HepG2 (cell line): ENCODE measurements around the gene SLC2A5. TPM values are rescaled to one million over a fixed set of nuclear protein-coding genes. Genes with fewer than 3 reads are reported as not detected.

Experiments used
- ATAC-seq: fragments of 200-7000 bp; cut with Tn5 transposase; 3 replicates; pipeline ENCODE4 v1.9.1; 2020; ENCODE audit warnings: mild to moderate bottlenecking, moderate library complexity
- BruUV-seq: library from RNA; stranded (reverse); fragments of 400-500 nt; replicated peaks from 2 replicates; lab custom pipeline; 2021; lab: Mats Ljungman, UMichigan
- CTCF ChIA-PET: fragments of 300-600 bp; formaldehyde crosslinking; extraction: SDS; loops from one replicate; lab custom pipeline; 2021; ENCODE audit warnings: low total read pairs, inconsistent platforms, low intra/inter-chr PET ratio; lab: Yijun Ruan, JAX
- POLR2A ChIA-PET: fragments of 350-600 bp; sonication (Branson Sonifier 250); formaldehyde crosslinking; loops from one replicate; lab custom pipeline; 2020; ENCODE audit warnings: antibody characterized with exemption, inconsistent platforms; lab: Yijun Ruan, JAX
- DNase-seq: peaks from one replicate; pipeline ENCODE4 v3.0.0-alpha.2; 2015; ENCODE audit warnings: low spot score
- FAIRE-seq: peaks from 3 replicates; lab custom pipeline; 2011; peaks lifted over from hg19 to GRCh38; lab: Jason Lieb, UNC
- H2AFZ ChIP-seq: one replicate; pipeline ENCODE4 v1.6.1; 2011; ENCODE audit warnings: low read length, inconsistent platforms
- H3K27ac ChIP-seq: fragments of 300-600 bp; 3 replicates; pipeline ENCODE4 v1.8.0; 2011; ENCODE audit warnings: mixed run types, mild to moderate bottlenecking, mixed read lengths, low read length, inconsistent platforms; ENCODE audit not compliant: insufficient read depth; ENCODE audit errors: extremely low read length
- H3K27me3 ChIP-seq, 2 experiments: fragments of 200-600 bp in 1 of 2; 2 replicates in 1 of 2; 3 replicates in 1 of 2; pipeline versions ENCODE4 v1.6.0 to v1.8.0; 2011; ENCODE audit warnings: low read length in 2 of 2, mild to moderate bottlenecking in 2 of 2, moderate library complexity in 2 of 2, inconsistent platforms in 1 of 2; ENCODE audit not compliant: insufficient read depth in 2 of 2, control insufficient read depth in 1 of 2
- H3K36me3 ChIP-seq, 2 experiments: fragments of 200-600 bp in 1 of 2; replicated peaks in 1 of 2; 2 replicates in 1 of 2; 3 replicates in 1 of 2; pipeline versions ENCODE4 v1.5.1 to v1.8.0; 2011; ENCODE audit warnings: low read length in 2 of 2, inconsistent platforms in 1 of 2; ENCODE audit not compliant: insufficient read depth in 2 of 2, control insufficient read depth in 1 of 2
- H3K4me1 ChIP-seq: 2 replicates; pipeline ENCODE4 v1.5.1; 2012; ENCODE audit warnings: low read length, inconsistent platforms; ENCODE audit not compliant: insufficient read depth
- H3K4me2 ChIP-seq: 2 replicates; pipeline ENCODE4 v1.6.0; 2011; ENCODE audit warnings: low read depth, low read length, inconsistent platforms
- H3K4me3 ChIP-seq, 3 experiments: fragments of 200-600 bp in 1 of 3; sonication (generic), shearing (Covaris generic) in 1 of 3; replicated peaks in 1 of 3; 2 replicates each; pipeline ENCODE4 v1.5.1; 2011 to 2016; ENCODE audit warnings: low read length in 3 of 3, inconsistent platforms in 2 of 3, low read depth in 2 of 3, mild to moderate bottlenecking in 2 of 3, control low read depth in 1 of 3, mixed read lengths in 1 of 3; ENCODE audit not compliant: insufficient read depth in 1 of 3
- H3K79me2 ChIP-seq: one replicate; pipeline ENCODE4 v1.6.1; 2011; ENCODE audit warnings: low read length, inconsistent platforms; ENCODE audit not compliant: insufficient read depth
- H3K9ac ChIP-seq: 2 replicates; pipeline ENCODE4 v1.6.0; 2011; ENCODE audit warnings: mild to moderate bottlenecking, low read depth, low read length, inconsistent platforms; ENCODE audit not compliant: insufficient read depth
- H3K9me3 ChIP-seq: 2 replicates; pipeline ENCODE4 v1.5.1; 2012; ENCODE audit warnings: mild to moderate bottlenecking, low read length
- H4K20me1 ChIP-seq: 2 replicates; pipeline ENCODE4 v1.6.0; 2011; ENCODE audit warnings: inconsistent platforms, mild to moderate bottlenecking, low read length, moderate library complexity; ENCODE audit not compliant: insufficient read depth
- ELF3 ChIP-seq: IDR thresholded peaks from 2 replicates; pipeline ENCODE4 v1.6.1; 2016; ENCODE audit warnings: missing genetic modification reagents, missing compliant biosample characterization
- ETV5 ChIP-seq: IDR thresholded peaks from 2 replicates; pipeline ENCODE4 v1.6.1; 2018; ENCODE audit warnings: missing biosample characterization, missing genetic modification reagents, inconsistent platforms, borderline replicate concordance
- FOXP1 ChIP-seq, 2 experiments: fragments of 450-650 bp in 1 of 2; IDR thresholded peaks; 2 replicates each; pipeline ENCODE4 v1.6.1; 2017 to 2018; ENCODE audit warnings: antibody characterized with exemption in 1 of 2
- PATZ1 ChIP-seq: sonication (generic); formaldehyde crosslinking; IDR thresholded peaks from 2 replicates; pipeline ENCODE4 v1.4.0; 2020; ENCODE audit warnings: missing genetic modification reagents
- RARA ChIP-seq: IDR thresholded peaks from 2 replicates; pipeline ENCODE4 v1.6.1; 2016; ENCODE audit warnings: missing genetic modification reagents, missing compliant biosample characterization
- SOX5 ChIP-seq: IDR thresholded peaks from 2 replicates; pipeline ENCODE4 v1.6.1; 2016; ENCODE audit warnings: borderline replicate concordance
- U2AF1 ChIP-seq: fragments of 200-400 bp; formaldehyde crosslinking; optimal IDR thresholded peaks from 2 replicates; pipeline ENCODE3; 2017; ENCODE audit warnings: mild to moderate bottlenecking, low read depth, low read length
- ZNF780A ChIP-seq: sonication (generic); formaldehyde crosslinking; IDR thresholded peaks from 2 replicates; pipeline ENCODE4 v1.8.0; 2022; ENCODE audit warnings: mild to moderate bottlenecking, missing genetic modification reagents, moderate library complexity
- WGBS: methylation state at CpG from one replicate; pipeline ENCODE4 v1.1.6; 2017; ENCODE audit warnings: low lambda C conversion rate; 5-methylcytosine and 5-hydroxymethylcytosine counted together
- in situ Hi-C: cut with HindIII; loops from 2 replicates; pipeline ENCODE4 v1.10.0; 2017; ENCODE audit warnings: low pct_unique_long_range_greater_than_20kb; ENCODE audit not compliant: extremely low pct_ligation_motif_present
- intact Hi-C: fragments of 100-400 bp; cut with micrococcal nuclease; formaldehyde crosslinking; loops from one replicate; pipeline ENCODE4 v1.10.0; 2022; ENCODE audit not compliant: unreplicated experiment
- polyA plus RNA-seq, 8 experiments: library from polyadenylated mRNA; depleted of rRNA in 3 of 8; stranded (reverse) in 7 of 8; unstranded in 1 of 8; fragments of >200 nt; fragmentation: Illumina TruSeq in 4 of 8; extraction: Trizol in 4 of 8; gene quantifications; 2 replicates each; pipeline versions ENCODE4 v1.2.1 to v1.2.3, GENCODE V29; 2011 to 2016; ENCODE audit warnings: low read depth in 4 of 8, missing spikeins in 1 of 8, mixed read lengths in 1 of 8; ENCODE audit not compliant: insufficient read depth in 1 of 8
- total RNA-seq, 5 experiments: library from RNA; depleted of rRNA; stranded (reverse); fragments of >200 nt; fragmentation: Illumina TruSeq; extraction: Trizol; gene quantifications; 2 replicates each; pipeline ENCODE4 v1.2.3, GENCODE V29; 2016; ENCODE audit warnings: low read depth in 1 of 5

Gene SLC2A5
- total and polyA plus RNA-seq, 2 of the 13 experiments (the other 11 are each of a cell fraction or from before 2014, with no cell fraction given): 0.04 to 0.54 TPM

DNA sequence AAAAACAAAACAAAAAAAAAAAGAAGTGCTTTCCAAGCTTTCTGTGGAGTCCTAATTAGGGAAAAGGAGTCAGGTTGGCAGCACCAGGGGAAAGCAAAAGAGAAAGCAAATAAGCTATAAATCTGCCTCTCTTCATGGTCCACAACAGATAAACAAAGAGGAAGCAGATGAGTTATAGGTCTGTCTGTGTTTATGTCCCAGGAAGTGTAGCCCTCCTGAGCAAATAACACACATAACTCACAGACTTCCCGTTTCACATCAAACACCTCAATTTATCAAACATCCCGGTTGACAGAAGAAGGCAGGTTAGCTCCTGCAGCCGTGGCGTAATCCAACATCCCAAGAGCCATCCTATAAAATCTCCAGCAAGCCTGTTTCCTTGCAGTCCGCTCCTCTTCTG, 5.6 kb upstream of the SLC2A5 start:
- H3K4me3 ChIP-seq: no peak overlapping the region
- no peaks in the 10 kb centered on the region for H3K79me2 ChIP-seq
- intact Hi-C loops: no loop called here
- H3K27me3 ChIP-seq: peaks cover 2 to 27% of the 10 kb centered on the region in 2 experiments
- H3K9ac ChIP-seq: no peak overlapping the region
- no peak overlapping the region for H3K27ac ChIP-seq
- in situ Hi-C loops: no loop called here
- H2AFZ ChIP-seq: no peak overlapping the region
- WGBS: 7% methylated on average over 5 of the region's 5 CpGs
- BruUV-seq: no TSS peak
- ATAC-seq (no peak), FAIRE-seq (no peak), DNase-seq (peak; percentile 17)
- H3K36me3 ChIP-seq: no peaks in the 10 kb centered on the region
- POLR2A ChIA-PET: no interaction called here
- TF ChIP-seq RARA (CRISPR knock-in tag) (peak; percentile 18; the same call in 1 of the 2 replicates), PATZ1 (CRISPR knock-in tag) (no peak), ETV5 (CRISPR knock-in tag) (peak; percentile 28; the same call in 1 of the 2 replicates), ELF3 (peak; percentile 74; the same call in 1 of the 2 replicates), SOX5 (CRISPR knock-in tag) (peak; percentile 21; the same call in 1 of the 2 replicates), ZNF780A (no peak), U2AF1 (no peak), FOXP1 (IDR thresholded peaks at IDR 0.05) (no peak), FOXP1 (CRISPR knock-in tag; IDR thresholded peaks at IDR 0.05) (0 out of 2 replicates have a peak, but pooled peaks have one; percentile 7)
- no peaks in the 10 kb centered on the region for H4K20me1 ChIP-seq
- H3K4me1 ChIP-seq: peaks cover 35% of the 10 kb centered on the region
- CTCF ChIA-PET: no interaction called here
- no peak overlapping the region for H3K4me2 ChIP-seq
- no peaks in the 10 kb centered on the region for H3K9me3 ChIP-seq
